GM23248 (cell line): Measurements from ENCODE around the gene CCDC51. TPM values are rescaled to one million over a fixed set of nuclear protein-coding genes. Genes with fewer than 3 reads are reported as not detected.

Experiments
- DNase-seq: peaks from one replicate; pipeline ENCODE4 v3.0.0-alpha.2; 2015
- H2AFZ ChIP-seq: fragments of 200-600 bp; sonication (generic); 2 replicates; pipeline ENCODE4 v1.6.1; 2016; ENCODE audit warnings: antibody characterized with exemption
- H3F3A ChIP-seq: fragments of 200-600 bp; sonication (generic); 2 replicates; pipeline ENCODE4 v1.6.1; 2016; ENCODE audit warnings: mild to moderate bottlenecking, antibody characterized with exemption, mixed run types; ENCODE audit not compliant: insufficient read depth
- H3K27ac ChIP-seq: fragments of 200-600 bp; sonication (generic); 2 replicates; pipeline ENCODE4 v1.5.1; 2016; ENCODE audit warnings: mild to moderate bottlenecking
- H3K27me3 ChIP-seq: fragments of 200-600 bp; sonication (generic); replicated peaks from 2 replicates; pipeline ENCODE4 v1.6.1; 2016; ENCODE audit warnings: mild to moderate bottlenecking; ENCODE audit not compliant: insufficient read depth
- H3K36me3 ChIP-seq: fragments of 200-600 bp; sonication (generic); 2 replicates; pipeline ENCODE4 v1.6.1; 2016; ENCODE audit warnings: low read depth, mild to moderate bottlenecking
- H3K4me1 ChIP-seq: fragments of 200-600 bp; sonication (generic); 2 replicates; pipeline ENCODE4 v1.6.1; 2016; ENCODE audit warnings: mild to moderate bottlenecking; ENCODE audit not compliant: insufficient read depth
- H3K4me2 ChIP-seq: fragments of 200-600 bp; sonication (generic); one replicate; pipeline ENCODE4 v1.6.1; 2016; ENCODE audit warnings: mild to moderate bottlenecking; ENCODE audit not compliant: unreplicated experiment
- H3K4me3 ChIP-seq: fragments of 200-600 bp; sonication (generic); 2 replicates; pipeline ENCODE4 v1.5.1; 2016; ENCODE audit warnings: mild to moderate bottlenecking
- H3K79me2 ChIP-seq: fragments of 200-600 bp; sonication (generic); 2 replicates; pipeline ENCODE4 v1.6.1; 2016; ENCODE audit warnings: mild to moderate bottlenecking; ENCODE audit not compliant: insufficient read depth
- H3K9ac ChIP-seq: fragments of 200-600 bp; sonication (generic); 2 replicates; pipeline ENCODE4 v1.6.1; 2016; ENCODE audit warnings: mild to moderate bottlenecking
- H3K9me2 ChIP-seq: fragments of 200-600 bp; sonication (generic); 2 replicates; pipeline ENCODE4 v1.6.1; 2016; ENCODE audit warnings: mixed run types, mild to moderate bottlenecking, moderate library complexity; ENCODE audit not compliant: insufficient read depth
- H3K9me3 ChIP-seq: fragments of 200-600 bp; sonication (generic); one replicate; pipeline ENCODE4 v1.6.1; 2017; ENCODE audit warnings: low read depth
- H4K20me1 ChIP-seq: fragments of 200-600 bp; sonication (generic); 2 replicates; pipeline ENCODE4 v1.6.0; 2016; ENCODE audit not compliant: insufficient read depth
- EZH2 ChIP-seq: fragments of 200-600 bp; sonication (generic); IDR thresholded peaks from 2 replicates; pipeline ENCODE4 v1.6.1; 2018; ENCODE audit warnings: antibody characterized with exemption, mild to moderate bottlenecking; ENCODE audit not compliant: insufficient read depth, poor library complexity, severe bottlenecking
- EZH2phosphoT487 ChIP-seq: fragments of 200-600 bp; sonication (generic); IDR thresholded peaks from 2 replicates; pipeline ENCODE4 v1.6.1; 2018; ENCODE audit warnings: antibody characterized with exemption, moderate library complexity, mild to moderate bottlenecking, low read depth; ENCODE audit not compliant: insufficient read depth
- WGBS, 2 experiments: methylation state at CpG; one replicate each; pipeline ENCODE4 v1.1.6; 2015 to 2017; ENCODE audit warnings: low lambda C conversion rate in 2 of 2, low coverage in 1 of 2; ENCODE audit errors: missing lambda C conversion rate in 2 of 2; 5-methylcytosine and 5-hydroxymethylcytosine counted together
- in situ Hi-C: fragments of 300-500 bp; cut with MboI; formaldehyde crosslinking; loops from 2 replicates; pipeline ENCODE4 v1.15.0; 2020
- polyA plus RNA-seq: library from polyadenylated mRNA; unstranded; fragments of >200 nt; fragmentation: Nextera tagmentation; extraction: Ambion mirVana; gene quantifications from 2 replicates; pipeline ENCODE4 v1.2.1, GENCODE V29; 2016
- total RNA-seq: library from RNA; depleted of rRNA; stranded (reverse); fragments of >200 nt; shearing (Covaris generic); gene quantifications from 2 replicates; pipeline ENCODE4 v1.2.3, GENCODE V29; 2014

CCDC51 gene
- total and polyA plus RNA-seq, 2 experiments from 2014 or later = 10.1 to 14.0 TPM

GRCh38 chr3:48411606-48412374 is 28.1 kb downstream of the CCDC51 start:
- Histone ChIP-seq H4K20me1 (no peaks in the 10 kb centered on the region), H3K9me3 (no peaks in the 10 kb centered on the region), H3K27me3 (no peaks in the 10 kb centered on the region), H3F3A (no peaks in the 10 kb centered on the region), H3K4me3 (no peak overlapping the region), H3K27ac (no peak overlapping the region), H3K9me2 (no peaks in the 10 kb centered on the region), H3K4me1 (no peaks in the 10 kb centered on the region), H3K9ac (no peak overlapping the region), H2AFZ (no peak overlapping the region), H3K4me2 (no peak overlapping the region), H3K79me2 (no peaks in the 10 kb centered on the region), H3K36me3 (no peaks in the 10 kb centered on the region)
- TF ChIP-seq EZH2 (no peak), EZH2phosphoT487 (no peak)
- in situ Hi-C loops = no loop called here
- WGBS, 2 experiments = 85% methylated on average over 11 of the region's 11 CpGs
- DNase-seq = no peak

GRCh38 chr3:48411041-48411588 is 28.8 kb downstream of the CCDC51 start:
- H3K36me3 ChIP-seq = no peaks in the 10 kb centered on the region
- 93 to 94% methylated on average over 9 of the region's 9 CpGs for WGBS, 2 experiments
- DNase-seq = no peak
- no peaks in the 10 kb centered on the region for H3K9me2 ChIP-seq
- no peak overlapping the region for H3K4me2 ChIP-seq
- H3K9ac ChIP-seq = no peak overlapping the region
- H3K79me2 ChIP-seq = no peaks in the 10 kb centered on the region
- in situ Hi-C loops = no loop called here
- H3K4me3 ChIP-seq = no peak overlapping the region
- H3K4me1 ChIP-seq = no peaks in the 10 kb centered on the region
- H3F3A ChIP-seq = no peaks in the 10 kb centered on the region
- no peak for TF ChIP-seq EZH2
- TF ChIP-seq EZH2phosphoT487 = no peak
- no peak overlapping the region for H2AFZ ChIP-seq
- no peaks in the 10 kb centered on the region for H3K27me3 ChIP-seq
- H3K9me3 ChIP-seq = no peaks in the 10 kb centered on the region
- no peak overlapping the region for H3K27ac ChIP-seq
- no peaks in the 10 kb centered on the region for H4K20me1 ChIP-seq

GRCh38 chr3:48410205-48411040 is 29.5 kb downstream of the CCDC51 start:
- Histone ChIP-seq H4K20me1 (no peaks in the 10 kb centered on the region), H3K36me3 (no peaks in the 10 kb centered on the region), H3K4me3 (no peak overlapping the region), H3K79me2 (no peaks in the 10 kb centered on the region), H3K9ac (no peak overlapping the region), H2AFZ (no peak overlapping the region), H3K4me1 (no peaks in the 10 kb centered on the region), H3K9me2 (no peaks in the 10 kb centered on the region), H3K9me3 (no peaks in the 10 kb centered on the region), H3K4me2 (no peak overlapping the region), H3F3A (no peaks in the 10 kb centered on the region), H3K27me3 (no peaks in the 10 kb centered on the region), H3K27ac (no peak overlapping the region)
- in situ Hi-C loops = no loop called here
- WGBS, 2 experiments = 90 to 92% methylated on average over 16 of the region's 16 CpGs
- TF ChIP-seq EZH2phosphoT487 (no peak), EZH2 (no peak)
- DNase-seq = no peak

GRCh38 chr3:48409291-48410201 is 30.4 kb downstream of the CCDC51 start:
- TF ChIP-seq EZH2 (no peak), EZH2phosphoT487 (no peak)
- no peaks in the 10 kb centered on the region for H3K36me3 ChIP-seq

More at GRCh38 chr3:48409291-48410201, 30.4 kb downstream of the CCDC51 start:
- Histone ChIP-seq H3F3A (no peaks in the 10 kb centered on the region), H4K20me1 (no peaks in the 10 kb centered on the region), H3K79me2 (no peaks in the 10 kb centered on the region), H3K4me2 (no peak overlapping the region), H3K9me3 (no peaks in the 10 kb centered on the region), H3K27me3 (no peaks in the 10 kb centered on the region), H3K4me3 (no peak overlapping the region), H3K27ac (no peak overlapping the region), H2AFZ (no peak overlapping the region), H3K9me2 (no peaks in the 10 kb centered on the region), H3K9ac (no peak overlapping the region), H3K4me1 (no peaks in the 10 kb centered on the region)
- no peak for DNase-seq
- in situ Hi-C loops = no loop called here
- WGBS, 2 experiments = 83 to 87% methylated on average over 29 to 31 of the region's 31 CpGs
